Panc1 (cell line): Measurements from ENCODE around the gene FSTL4.

Source experiments
- POLR2AphosphoS5 ChIP-seq: IDR thresholded peaks from 2 replicates; pipeline ENCODE4 v1.6.1; 2012; ENCODE audit warnings: mild to moderate bottlenecking, low read depth, low read length, moderate library complexity
- SIN3A ChIP-seq: IDR thresholded peaks from 2 replicates; pipeline ENCODE4 v1.6.1; 2012; ENCODE audit warnings: low read depth, mild to moderate bottlenecking, low read length, moderate library complexity, borderline replicate concordance; ENCODE audit not compliant: insufficient read depth
- TF ChIP-seq, protein P1 (sequence below): fragments of 450-650 bp; IDR thresholded peaks from 2 replicates; pipeline ENCODE4 v1.5.1; 2017; ENCODE audit warnings: mild to moderate bottlenecking
- TF ChIP-seq, protein P2 (sequence below), 2 experiments: IDR thresholded peaks; 2 replicates each; pipeline ENCODE4 v1.6.1; 2011 to 2012; ENCODE audit warnings: low read depth in 2 of 2, control low read depth in 1 of 2, low read length in 1 of 2, mild to moderate bottlenecking in 1 of 2, moderate library complexity in 1 of 2; ENCODE audit not compliant: insufficient read depth in 1 of 2

DNA sequence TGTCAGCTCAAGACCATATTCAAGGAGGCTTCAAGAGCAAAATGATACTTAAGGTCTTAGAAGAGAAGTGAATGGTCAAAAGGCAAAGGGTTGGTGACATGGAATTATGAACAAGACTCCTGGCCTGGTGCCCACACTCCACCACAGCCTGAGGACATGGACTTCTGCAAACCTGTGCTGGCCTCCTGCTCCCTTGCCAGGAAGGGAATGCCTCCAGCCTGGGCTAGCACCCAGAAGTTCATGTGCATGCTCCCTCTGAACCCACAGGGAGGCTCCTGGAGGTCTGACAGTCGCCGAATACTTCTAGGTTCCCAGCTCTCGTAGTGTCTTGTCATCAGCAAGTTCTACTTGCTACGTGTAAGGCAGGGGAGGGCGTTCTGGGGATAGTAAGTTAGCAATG lies 156.7 kb downstream of the FSTL4 start:
- TF ChIP-seq, protein P1, sequence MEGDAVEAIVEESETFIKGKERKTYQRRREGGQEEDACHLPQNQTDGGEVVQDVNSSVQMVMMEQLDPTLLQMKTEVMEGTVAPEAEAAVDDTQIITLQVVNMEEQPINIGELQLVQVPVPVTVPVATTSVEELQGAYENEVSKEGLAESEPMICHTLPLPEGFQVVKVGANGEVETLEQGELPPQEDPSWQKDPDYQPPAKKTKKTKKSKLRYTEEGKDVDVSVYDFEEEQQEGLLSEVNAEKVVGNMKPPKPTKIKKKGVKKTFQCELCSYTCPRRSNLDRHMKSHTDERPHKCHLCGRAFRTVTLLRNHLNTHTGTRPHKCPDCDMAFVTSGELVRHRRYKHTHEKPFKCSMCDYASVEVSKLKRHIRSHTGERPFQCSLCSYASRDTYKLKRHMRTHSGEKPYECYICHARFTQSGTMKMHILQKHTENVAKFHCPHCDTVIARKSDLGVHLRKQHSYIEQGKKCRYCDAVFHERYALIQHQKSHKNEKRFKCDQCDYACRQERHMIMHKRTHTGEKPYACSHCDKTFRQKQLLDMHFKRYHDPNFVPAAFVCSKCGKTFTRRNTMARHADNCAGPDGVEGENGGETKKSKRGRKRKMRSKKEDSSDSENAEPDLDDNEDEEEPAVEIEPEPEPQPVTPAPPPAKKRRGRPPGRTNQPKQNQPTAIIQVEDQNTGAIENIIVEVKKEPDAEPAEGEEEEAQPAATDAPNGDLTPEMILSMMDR = no peak
- TF ChIP-seq, protein P2, sequence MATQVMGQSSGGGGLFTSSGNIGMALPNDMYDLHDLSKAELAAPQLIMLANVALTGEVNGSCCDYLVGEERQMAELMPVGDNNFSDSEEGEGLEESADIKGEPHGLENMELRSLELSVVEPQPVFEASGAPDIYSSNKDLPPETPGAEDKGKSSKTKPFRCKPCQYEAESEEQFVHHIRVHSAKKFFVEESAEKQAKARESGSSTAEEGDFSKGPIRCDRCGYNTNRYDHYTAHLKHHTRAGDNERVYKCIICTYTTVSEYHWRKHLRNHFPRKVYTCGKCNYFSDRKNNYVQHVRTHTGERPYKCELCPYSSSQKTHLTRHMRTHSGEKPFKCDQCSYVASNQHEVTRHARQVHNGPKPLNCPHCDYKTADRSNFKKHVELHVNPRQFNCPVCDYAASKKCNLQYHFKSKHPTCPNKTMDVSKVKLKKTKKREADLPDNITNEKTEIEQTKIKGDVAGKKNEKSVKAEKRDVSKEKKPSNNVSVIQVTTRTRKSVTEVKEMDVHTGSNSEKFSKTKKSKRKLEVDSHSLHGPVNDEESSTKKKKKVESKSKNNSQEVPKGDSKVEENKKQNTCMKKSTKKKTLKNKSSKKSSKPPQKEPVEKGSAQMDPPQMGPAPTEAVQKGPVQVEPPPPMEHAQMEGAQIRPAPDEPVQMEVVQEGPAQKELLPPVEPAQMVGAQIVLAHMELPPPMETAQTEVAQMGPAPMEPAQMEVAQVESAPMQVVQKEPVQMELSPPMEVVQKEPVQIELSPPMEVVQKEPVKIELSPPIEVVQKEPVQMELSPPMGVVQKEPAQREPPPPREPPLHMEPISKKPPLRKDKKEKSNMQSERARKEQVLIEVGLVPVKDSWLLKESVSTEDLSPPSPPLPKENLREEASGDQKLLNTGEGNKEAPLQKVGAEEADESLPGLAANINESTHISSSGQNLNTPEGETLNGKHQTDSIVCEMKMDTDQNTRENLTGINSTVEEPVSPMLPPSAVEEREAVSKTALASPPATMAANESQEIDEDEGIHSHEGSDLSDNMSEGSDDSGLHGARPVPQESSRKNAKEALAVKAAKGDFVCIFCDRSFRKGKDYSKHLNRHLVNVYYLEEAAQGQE (IDR thresholded peaks at IDR 0.05; ENCODE audit: insufficient read depth in 1 of 2, low read depth in 2 of 2, low read length in 1 of 2) = no peak
- TF ChIP-seq POLR2AphosphoS5 = no peak
- TF ChIP-seq SIN3A = no peak
